BLaER1 (cell line): ENCODE measurements around the gene SLC25A33.

ENCODE experiments used
- H3K27ac ChIP-seq: shearing (Covaris generic); formaldehyde crosslinking; 2 replicates; pipeline ENCODE4 v1.8.1; 2022
- H3K27me3 ChIP-seq: shearing (Covaris generic); formaldehyde crosslinking; 2 replicates; pipeline ENCODE4 v1.8.1; 2022
- H3K36me3 ChIP-seq: shearing (Covaris generic); formaldehyde crosslinking; 2 replicates; pipeline ENCODE4 v1.8.1; 2022
- H3K4me1 ChIP-seq: shearing (Covaris generic); formaldehyde crosslinking; 2 replicates; pipeline ENCODE4 v1.8.1; 2022
- H3K4me2 ChIP-seq: shearing (Covaris generic); formaldehyde crosslinking; 2 replicates; pipeline ENCODE4 v1.8.1; 2022
- H3K4me3 ChIP-seq: shearing (Covaris generic); formaldehyde crosslinking; 2 replicates; pipeline ENCODE4 v1.8.1; 2022
- H3K9ac ChIP-seq: shearing (Covaris generic); formaldehyde crosslinking; 2 replicates; pipeline ENCODE4 v1.8.1; 2022
- H3K9me3 ChIP-seq: shearing (Covaris generic); formaldehyde crosslinking; 2 replicates; pipeline ENCODE4 v1.8.1; 2022
- H4K20me1 ChIP-seq: shearing (Covaris generic); formaldehyde crosslinking; 2 replicates; pipeline ENCODE4 v1.8.1; 2022
- Cebpa-rat ChIP-seq: shearing (Covaris generic); IDR thresholded peaks from 2 replicates; pipeline ENCODE4 v1.8.1; 2022

SLC25A33 gene

DNA sequence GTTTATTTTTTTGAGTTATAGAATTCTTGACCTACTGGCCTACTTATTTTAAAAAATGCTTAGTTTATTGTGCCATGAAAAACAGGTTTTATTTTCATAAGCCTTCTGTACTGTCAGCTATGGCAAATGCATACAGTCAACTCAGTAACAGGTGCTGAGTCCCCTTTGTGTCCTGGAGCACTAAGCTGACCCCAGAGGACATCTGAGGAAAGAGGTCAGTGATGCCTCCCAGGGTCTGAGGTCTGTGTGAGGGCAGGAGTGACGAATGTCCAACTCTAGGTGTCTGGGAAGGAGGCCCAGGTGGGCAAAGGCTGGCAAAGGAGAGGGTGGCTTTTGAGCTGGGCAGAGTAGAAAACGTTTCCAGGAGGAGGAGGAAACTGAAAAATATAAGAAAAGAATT is 41.7 kb downstream of the SLC25A33 start:
- H4K20me1 ChIP-seq, result no peaks in the 10 kb centered on the region
- H3K9ac ChIP-seq, result no peak overlapping the region
- no peaks in the 10 kb centered on the region for H3K9me3 ChIP-seq
- H3K4me1 ChIP-seq, result no peaks in the 10 kb centered on the region
- H3K27me3 ChIP-seq, result no peaks in the 10 kb centered on the region
- peaks cover 22% of the 10 kb centered on the region for H3K36me3 ChIP-seq
- no peak overlapping the region for H3K4me3 ChIP-seq
- no peak for TF ChIP-seq Cebpa-rat
- no peak overlapping the region for H3K4me2 ChIP-seq
- no peak overlapping the region for H3K27ac ChIP-seq

DNA sequence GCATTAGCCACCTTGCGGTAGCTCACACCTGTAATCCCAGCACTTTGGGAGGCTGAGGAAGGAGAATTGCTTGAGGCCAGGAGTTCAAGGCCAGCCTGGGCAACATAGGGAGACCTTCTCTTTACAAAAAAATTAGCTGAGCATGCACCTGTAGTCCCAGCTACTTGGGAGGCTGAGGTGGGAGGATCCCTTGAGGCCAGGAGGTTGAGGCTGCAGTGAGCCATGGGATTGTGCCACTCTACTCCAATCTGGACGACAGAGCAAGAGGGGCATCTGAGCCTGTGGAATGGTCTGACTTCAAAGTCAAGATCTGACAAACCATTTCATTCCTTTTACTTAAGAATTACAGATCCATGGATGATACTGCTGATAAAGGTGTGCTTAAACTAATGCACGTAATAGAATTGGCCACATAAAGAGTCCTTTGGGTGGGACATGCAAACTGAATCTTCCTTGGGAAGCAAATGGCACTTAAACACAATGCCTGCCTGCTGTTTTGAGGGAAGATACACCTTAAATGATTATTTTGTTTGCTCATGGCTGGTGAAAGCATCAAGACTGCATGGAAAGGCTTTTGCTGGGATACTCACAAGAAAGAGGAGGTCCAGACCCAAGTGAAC is 47.0 kb downstream of the SLC25A33 start:
- Histone ChIP-seq H4K20me1 (peaks cover 22% of the 10 kb centered on the region), H3K27ac (no peak overlapping the region), H3K36me3 (peaks cover 22% of the 10 kb centered on the region), H3K4me2 (no peak overlapping the region), H3K27me3 (no peaks in the 10 kb centered on the region), H3K9me3 (no peaks in the 10 kb centered on the region), H3K4me3 (no peak overlapping the region), H3K9ac (no peak overlapping the region), H3K4me1 (peaks cover 25% of the 10 kb centered on the region)
- TF ChIP-seq Cebpa-rat, result no peak

DNA sequence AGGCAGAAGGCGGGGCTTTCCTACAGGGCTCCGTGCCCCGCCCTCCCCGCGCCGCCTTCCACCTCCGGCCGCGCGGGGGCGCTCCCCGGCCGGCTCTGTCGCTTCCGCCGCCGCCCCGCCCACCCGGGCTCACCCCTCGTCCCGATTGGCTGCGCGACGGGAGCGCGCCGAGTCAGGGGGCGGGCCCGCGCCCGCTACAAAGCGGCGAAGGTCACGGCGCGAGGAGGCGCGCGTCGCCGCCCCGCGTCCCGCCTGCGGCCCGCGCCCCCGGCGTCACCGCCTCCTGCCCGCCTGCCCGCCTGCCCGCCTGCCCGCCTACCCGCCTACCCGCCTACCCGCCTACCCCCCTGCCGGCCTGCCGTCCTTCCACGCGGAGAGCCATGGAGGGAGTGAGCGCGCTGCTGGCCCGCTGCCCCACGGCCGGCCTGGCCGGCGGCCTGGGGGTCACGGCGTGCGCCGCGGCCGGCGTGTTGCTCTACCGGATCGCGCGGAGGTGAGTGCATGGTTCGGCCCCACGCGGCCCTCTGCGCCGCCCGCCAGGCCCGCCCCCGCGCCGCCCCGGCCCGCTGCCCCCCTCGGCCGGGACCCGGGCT is 49.4 kb downstream of the SLC25A33 start, which contains the start of gene TMEM201:
TSS of gene TMEM201 (plus strand) at position 361 of the 593 bp plus-strand sequence. CDS start at position 381, 20 bp downstream.
- Histone ChIP-seq H3K4me1 (peaks cover 48% of the 10 kb centered on the region), H3K36me3 (peaks cover 12% of the 10 kb centered on the region), H3K9me3 (no peaks in the 10 kb centered on the region), H4K20me1 (peaks cover 46% of the 10 kb centered on the region), H3K27me3 (no peaks in the 10 kb centered on the region), H3K4me3 (peak within 1 kb of the TSS; percentile 96), H3K4me2 (peak within 1 kb of the TSS; percentile 99), H3K9ac (peak within 1 kb of the TSS; percentile 87), H3K27ac (peak within 1 kb of the TSS; percentile 95)
- TF ChIP-seq Cebpa-rat, result no peak

DNA sequence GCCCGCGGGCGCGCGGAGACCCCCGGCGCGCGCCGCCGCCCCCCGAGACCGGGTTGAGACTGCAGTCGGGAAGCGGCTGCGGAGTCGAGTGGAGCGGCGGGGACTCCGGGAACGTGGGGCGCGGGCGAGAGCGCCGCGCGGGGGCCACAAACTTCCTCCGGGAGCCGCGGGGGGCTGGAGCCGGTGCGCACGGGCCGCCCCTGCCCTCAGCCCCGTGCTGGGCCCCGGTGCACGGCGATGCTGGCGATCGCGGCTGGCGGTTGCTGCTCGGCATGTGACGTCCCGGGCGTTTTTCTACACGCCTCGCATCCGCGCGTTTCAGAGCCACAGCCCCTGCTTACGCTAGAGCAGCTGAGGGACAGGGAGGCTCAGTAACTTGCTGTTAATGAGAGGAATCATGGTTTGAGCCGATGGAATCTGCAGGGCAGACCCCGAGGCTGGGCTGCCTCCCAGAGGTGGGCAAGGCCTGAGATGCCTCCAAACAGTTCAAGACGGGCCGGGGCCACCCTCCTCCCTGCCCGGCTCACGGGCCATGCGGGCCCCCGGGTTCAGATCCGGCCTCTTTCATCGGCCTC is 50.0 kb downstream of the SLC25A33 start:
- TF ChIP-seq Cebpa-rat, result no peak
- Histone ChIP-seq H3K4me1 (peaks cover 54% of the 10 kb centered on the region), H3K27ac (peak overlapping the region; percentile 95), H3K4me2 (peak overlapping the region; percentile 99), H3K36me3 (peaks cover 8% of the 10 kb centered on the region), H3K9ac (peak overlapping the region; percentile 87), H3K4me3 (peak overlapping the region; percentile 96), H3K9me3 (no peaks in the 10 kb centered on the region), H4K20me1 (peaks cover 52% of the 10 kb centered on the region), H3K27me3 (no peaks in the 10 kb centered on the region)

DNA sequence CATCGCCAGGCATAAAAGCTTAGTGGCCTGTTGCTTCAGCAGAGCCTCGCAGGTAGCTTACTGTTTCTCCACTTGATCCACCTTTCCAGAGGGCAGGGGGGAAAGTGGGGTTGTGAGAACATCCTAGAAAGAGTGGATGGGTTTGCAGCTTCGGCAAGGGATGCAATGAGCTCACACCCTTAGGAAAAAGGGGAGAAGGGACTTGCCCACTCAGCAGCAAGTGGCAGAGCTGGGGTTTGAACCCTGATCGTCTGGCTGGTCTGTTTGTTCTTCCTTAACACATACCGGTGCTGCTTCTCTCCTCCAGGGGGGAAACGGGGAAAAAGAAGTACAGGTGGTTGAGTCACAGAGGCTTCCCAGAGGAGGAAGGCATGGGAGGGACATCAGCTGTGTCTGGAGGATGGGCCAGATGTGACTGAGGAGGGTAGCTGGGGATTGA is 50.5 kb downstream of the SLC25A33 start:
- no peak for TF ChIP-seq Cebpa-rat
- peaks cover 57% of the 10 kb centered on the region for H4K20me1 ChIP-seq
- no peaks in the 10 kb centered on the region for H3K27me3 ChIP-seq
- peak overlapping the region; percentile 96 for H3K4me3 ChIP-seq
- peaks cover 8% of the 10 kb centered on the region for H3K36me3 ChIP-seq
- peak overlapping the region; percentile 95 for H3K27ac ChIP-seq
- peak overlapping the region; percentile 99 for H3K4me2 ChIP-seq
- H3K4me1 ChIP-seq, result peaks cover 59% of the 10 kb centered on the region
- H3K9me3 ChIP-seq, result no peaks in the 10 kb centered on the region
- H3K9ac ChIP-seq, result peak overlapping the region; percentile 87

DNA sequence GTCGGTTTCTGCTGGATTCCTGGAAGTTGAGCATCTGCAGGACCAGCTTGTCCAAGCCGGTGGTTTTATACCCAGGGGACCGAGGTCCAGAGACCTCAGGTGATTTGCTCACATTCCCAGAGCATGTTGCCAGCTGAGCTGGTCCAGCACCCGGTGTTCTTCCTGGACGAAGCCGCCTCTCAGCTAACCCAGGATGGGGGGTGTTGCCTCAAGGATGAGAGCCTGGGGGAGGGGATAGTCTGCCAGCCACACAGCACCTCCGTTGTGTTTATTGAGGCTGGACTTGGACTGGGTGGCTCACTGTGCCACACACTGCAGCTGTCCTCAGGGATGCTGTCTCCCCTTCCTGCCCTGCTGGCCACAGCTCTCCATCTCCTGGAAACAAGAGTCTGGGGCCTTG is 50.9 kb downstream of the SLC25A33 start:
- H3K9ac ChIP-seq, result peak overlapping the region; percentile 87
- H3K9me3 ChIP-seq, result no peaks in the 10 kb centered on the region
- peak overlapping the region; percentile 96 for H3K4me3 ChIP-seq
- H3K27ac ChIP-seq, result peak overlapping the region; percentile 95
- H3K36me3 ChIP-seq, result peaks cover 9% of the 10 kb centered on the region; the same call in 1 of the 2 replicates
- H3K27me3 ChIP-seq, result no peaks in the 10 kb centered on the region
- peaks cover 63% of the 10 kb centered on the region for H3K4me1 ChIP-seq
- H4K20me1 ChIP-seq, result peaks cover 62% of the 10 kb centered on the region
- H3K4me2 ChIP-seq, result peak overlapping the region; percentile 99
- TF ChIP-seq Cebpa-rat, result no peak

DNA sequence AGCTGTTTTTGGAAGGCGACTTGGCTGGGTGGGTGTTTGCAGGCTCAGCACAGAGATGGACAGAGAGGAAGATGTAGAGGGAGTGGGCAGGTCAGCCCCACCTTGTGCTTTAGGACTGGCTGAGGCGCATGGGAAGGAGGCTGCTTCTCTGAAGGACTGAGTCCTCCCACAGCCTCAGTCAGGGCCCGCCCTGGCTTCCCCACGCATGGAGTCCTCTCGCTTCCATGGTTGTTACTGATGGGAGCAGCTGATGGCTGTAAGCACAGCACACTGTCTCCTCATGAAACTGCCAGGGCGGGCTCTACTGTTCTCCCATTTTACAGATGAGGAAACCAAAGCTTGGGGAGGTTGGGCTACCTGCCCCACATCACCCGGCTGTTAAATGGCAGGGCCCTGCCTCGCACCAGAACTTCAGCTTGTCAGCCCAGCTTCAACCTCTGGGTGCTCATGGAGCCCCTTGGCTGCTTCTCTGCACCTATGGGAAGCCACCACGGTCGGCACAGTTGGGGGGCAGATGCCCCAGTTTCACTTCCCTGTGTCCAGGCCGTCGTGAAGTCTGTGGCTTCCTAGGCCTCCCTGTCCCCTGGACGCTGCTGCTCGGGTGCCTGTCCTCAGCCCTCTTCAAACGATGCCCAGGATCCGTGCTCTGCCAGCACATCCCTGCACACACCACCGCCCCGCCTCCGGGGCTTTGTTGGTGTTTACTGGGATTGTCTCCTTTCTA is 51.8 kb downstream of the SLC25A33 start:
- H3K9ac ChIP-seq, result peak overlapping the region; percentile 87
- H4K20me1 ChIP-seq, result peaks cover 71% of the 10 kb centered on the region
- no peaks in the 10 kb centered on the region for H3K9me3 ChIP-seq
- peaks cover 72% of the 10 kb centered on the region for H3K4me1 ChIP-seq
- peaks cover 17% of the 10 kb centered on the region; the same call in 1 of the 2 replicates for H3K36me3 ChIP-seq
- peak overlapping the region; percentile 95 for H3K27ac ChIP-seq
- H3K4me2 ChIP-seq, result peak overlapping the region; percentile 99
- no peak for TF ChIP-seq Cebpa-rat
- no peaks in the 10 kb centered on the region for H3K27me3 ChIP-seq
- H3K4me3 ChIP-seq, result peak overlapping the region; percentile 96

DNA sequence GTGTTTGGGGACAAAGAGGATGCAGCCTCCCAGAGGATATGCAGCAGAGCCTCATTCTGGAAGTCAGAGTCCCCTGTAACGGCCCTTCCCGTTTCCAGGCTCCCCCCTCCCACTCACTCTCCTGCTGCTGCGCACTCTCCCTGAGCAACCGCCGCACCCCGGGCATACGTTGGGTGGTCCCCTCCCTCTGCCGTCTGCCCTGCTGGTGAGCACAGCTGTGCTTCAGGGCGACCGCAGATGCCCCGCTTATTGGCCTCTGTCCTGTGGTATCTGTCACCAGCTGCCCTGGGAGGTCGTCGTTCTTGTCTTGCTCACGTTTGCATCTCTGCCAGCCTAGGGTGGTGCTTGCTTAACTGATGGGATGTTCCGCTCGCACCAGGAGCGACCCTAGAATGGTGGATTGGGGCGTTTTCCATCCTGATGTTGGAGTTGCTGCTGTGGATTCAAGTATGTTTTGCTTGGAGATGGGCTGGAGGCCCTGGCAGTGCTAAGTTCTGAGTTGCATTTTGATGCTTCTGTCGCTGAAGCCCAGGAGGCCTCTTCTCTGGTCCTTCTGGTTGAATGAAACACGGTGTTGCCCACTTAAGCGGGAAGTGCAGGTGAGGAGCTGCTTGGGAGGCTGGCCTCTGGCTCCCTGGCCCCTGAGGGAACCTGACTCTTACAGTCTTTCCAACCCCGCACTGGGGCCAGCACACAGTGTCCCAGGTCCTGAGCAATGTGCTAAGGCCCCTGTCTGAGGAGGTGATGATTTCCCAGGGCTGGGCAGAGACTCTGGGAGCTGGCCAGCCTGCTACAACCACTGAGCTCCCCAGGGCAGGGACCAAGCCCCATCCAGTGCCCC is 52.6 kb downstream of the SLC25A33 start:
- Histone ChIP-seq H3K9ac (peak overlapping the region; percentile 87), H3K36me3 (peaks cover 24% of the 10 kb centered on the region), H3K4me3 (peak overlapping the region; percentile 96), H3K9me3 (no peaks in the 10 kb centered on the region), H4K20me1 (peaks cover 79% of the 10 kb centered on the region), H3K27ac (peak overlapping the region; percentile 95), H3K4me2 (peak overlapping the region; percentile 99), H3K27me3 (no peaks in the 10 kb centered on the region), H3K4me1 (peaks cover 73% of the 10 kb centered on the region)
- no peak for TF ChIP-seq Cebpa-rat

DNA sequence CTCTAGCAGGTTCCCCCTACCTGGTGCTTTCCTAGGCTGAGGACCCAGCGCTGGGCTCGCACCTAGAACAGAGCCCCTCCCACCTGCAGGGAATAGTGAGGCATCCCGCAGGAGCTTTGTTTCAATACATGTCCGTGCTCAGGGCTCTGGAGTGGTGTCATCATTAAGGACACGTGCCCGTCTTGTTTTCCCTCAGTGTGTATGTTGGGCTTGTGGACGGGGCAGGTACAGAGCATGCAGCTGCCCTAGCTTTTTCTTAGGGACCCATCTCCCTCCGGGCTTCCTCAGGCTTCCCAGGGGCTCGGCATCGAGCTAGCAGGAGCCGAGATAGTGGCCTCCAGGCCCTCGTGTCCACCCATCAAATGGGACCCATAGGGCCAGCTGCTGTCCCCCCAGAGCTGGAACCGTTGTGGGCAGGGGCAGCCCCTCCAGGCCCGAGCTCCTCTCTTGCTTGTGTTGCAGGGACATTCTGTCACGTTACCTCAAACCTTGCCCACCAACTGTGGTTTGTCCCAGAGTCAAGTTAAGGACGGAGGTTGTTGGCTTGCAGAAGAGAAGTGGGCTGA is 53.3 kb downstream of the SLC25A33 start:
- peak overlapping the region; percentile 95 for H3K27ac ChIP-seq
- no peaks in the 10 kb centered on the region for H3K9me3 ChIP-seq
- H3K4me3 ChIP-seq, result peak overlapping the region; percentile 96
- TF ChIP-seq Cebpa-rat, result no peak
- peak overlapping the region; percentile 87 for H3K9ac ChIP-seq
- H3K27me3 ChIP-seq, result no peaks in the 10 kb centered on the region
- peaks cover 86% of the 10 kb centered on the region for H4K20me1 ChIP-seq
- peaks cover 80% of the 10 kb centered on the region for H3K4me1 ChIP-seq
- peaks cover 32% of the 10 kb centered on the region for H3K36me3 ChIP-seq
- peak overlapping the region; percentile 99 for H3K4me2 ChIP-seq
